Purkinje cell (primary cell): ENCODE measurements around the gene LRFN3. TPM values are rescaled to one million over a fixed set of nuclear protein-coding genes. Genes with fewer than 3 reads are reported as not detected.

Source experiments
- polyA plus RNA-seq: library from polyadenylated mRNA; unstranded; fragments of >200 nt; fragmentation: Nextera tagmentation; gene quantifications from 2 replicates; pipeline ENCODE4 v1.2.1, GENCODE V29; 2014

Gene LRFN3
- 0.15 and 0.60 TPM in 2 replicates for polyA plus RNA-seq

GRCh38 chr19:35935911-35936737 is at the start of gene LRFN3:
LRFN3 (plus strand) TSS chr19:35936374; CDS start chr19:35939426, 3,052 bp downstream.

DNA sequence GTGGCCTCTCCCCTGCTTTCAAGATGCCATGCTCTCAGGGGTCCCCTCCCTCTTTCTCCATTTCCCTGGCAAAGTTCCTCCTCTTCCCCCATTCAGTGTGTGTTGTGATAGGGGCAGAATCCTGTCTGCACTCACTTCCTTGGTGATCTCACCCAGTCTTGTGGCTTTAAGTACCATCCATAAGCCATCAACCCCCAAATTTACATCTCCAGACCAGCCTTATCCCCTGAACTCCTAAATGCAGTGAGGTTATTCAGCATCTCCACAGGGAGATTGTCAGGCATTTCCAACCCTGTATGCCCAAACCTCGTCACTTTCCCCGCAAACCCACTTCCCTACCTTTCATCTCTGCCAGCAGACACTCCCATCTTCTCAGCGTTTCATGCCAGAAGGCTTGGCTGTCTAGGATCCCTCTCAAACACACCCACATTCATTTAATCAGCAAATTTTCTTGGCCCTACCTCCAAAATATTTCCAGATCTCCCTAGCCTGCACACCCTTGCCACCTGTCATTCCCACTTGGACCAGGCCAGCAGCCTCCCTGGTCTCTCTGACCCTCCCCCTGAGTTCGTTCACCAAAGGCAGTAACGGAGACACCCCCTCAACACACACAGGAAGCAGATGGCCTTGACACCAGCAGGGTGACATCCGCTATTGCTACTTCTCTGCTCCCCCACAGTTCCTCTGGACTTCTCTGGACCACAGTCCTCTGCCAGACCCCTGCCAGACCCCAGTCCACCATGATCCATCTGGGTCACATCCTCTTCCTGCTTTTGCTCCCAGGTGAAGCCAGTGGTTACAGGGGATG is 34.1 kb upstream of the LRFN3 start, which contains the start of gene HCST:
Gene HCST, plus strand, starts transcription at position 676 of the 808 bp plus-strand sequence. Its CDS starts 65 bp downstream, at position 741.

GRCh38 chr19:35908010-35908441 is 28.1 kb upstream of the LRFN3 start, which contains the start of gene TYROBP:
TYROBP (minus strand) TSS chr19:35908295; CDS start chr19:35908228, 67 bp downstream.

Other genes with a start within 250 kb of the LRFN3 start
- not detected in 2 replicates for gene ZBTB32, start 231.8 kb upstream of the LRFN3 start, polyA plus RNA-seq
- 1.0 and 1.8 TPM in 2 replicates for gene KMT2B, start 218.4 kb upstream of the LRFN3 start, polyA plus RNA-seq
- 1.0 and 4.9 TPM in 2 replicates for gene IGFLR1, start 193.9 kb upstream of the LRFN3 start, polyA plus RNA-seq
- 69.6 and 75.0 TPM in 2 replicates for gene U2AF1L4, start 191.0 kb upstream of the LRFN3 start, polyA plus RNA-seq
- gene PSENEN, start 190.7 kb upstream of the LRFN3 start, polyA plus RNA-seq, result 311 and 383 TPM in 2 replicates
- 4.6 and 8.3 TPM in 2 replicates for gene LIN37, start 187.8 kb upstream of the LRFN3 start, polyA plus RNA-seq
- 0.50 TPM in 1 of 2 replicates, not detected in the other for gene HSPB6, start 179.3 kb upstream of the LRFN3 start, polyA plus RNA-seq
- gene PROSER3, start 178.2 kb upstream of the LRFN3 start, polyA plus RNA-seq, result 0.51 TPM in 1 of 2 replicates, not detected in the other
- 0.15 and 0.40 TPM in 2 replicates for gene ARHGAP33, start 160.8 kb upstream of the LRFN3 start, polyA plus RNA-seq
- not detected in 2 replicates for gene PRODH2, start 123.5 kb upstream of the LRFN3 start, polyA plus RNA-seq
- gene NPHS1, start 83.9 kb upstream of the LRFN3 start, polyA plus RNA-seq, result 0.08 TPM in 1 of 2 replicates, not detected in the other
- 1.1 TPM in 1 of 2 replicates, not detected in the other for gene KIRREL2, start 79.5 kb upstream of the LRFN3 start, polyA plus RNA-seq
- gene APLP1, start 67.8 kb upstream of the LRFN3 start, polyA plus RNA-seq, result 223 and 377 TPM in 2 replicates
- gene NFKBID, start 35.8 kb upstream of the LRFN3 start, polyA plus RNA-seq, result 1.5 and 1.8 TPM in 2 replicates
- 2.0 and 3.8 TPM in 2 replicates for gene HCST, start 33.8 kb upstream of the LRFN3 start, polyA plus RNA-seq
- gene TYROBP, start 28.1 kb upstream of the LRFN3 start, polyA plus RNA-seq, result 0.70 TPM in 1 of 2 replicates, not detected in the other
- gene SDHAF1, start 58.8 kb downstream of the LRFN3 start, polyA plus RNA-seq, result 6.4 and 14.1 TPM in 2 replicates
- gene SYNE4, start 72.4 kb downstream of the LRFN3 start, polyA plus RNA-seq, result 3.4 and 4.6 TPM in 2 replicates
- gene ALKBH6, start 77.8 kb downstream of the LRFN3 start, polyA plus RNA-seq, result 1.9 and 9.9 TPM in 2 replicates
- 34.3 and 46.5 TPM in 2 replicates for gene CLIP3, start 96.5 kb downstream of the LRFN3 start, polyA plus RNA-seq
- 1.3 and 2.7 TPM in 2 replicates for gene THAP8, start 117.9 kb downstream of the LRFN3 start, polyA plus RNA-seq
- 1.9 TPM in 1 of 2 replicates, not detected in the other for gene WDR62, start 118.5 kb downstream of the LRFN3 start, polyA plus RNA-seq
- not detected in 2 replicates for gene OVOL3, start 174.8 kb downstream of the LRFN3 start, polyA plus RNA-seq
- gene POLR2I, start 178.5 kb downstream of the LRFN3 start, polyA plus RNA-seq, result 314 and 340 TPM in 2 replicates
- 84.8 and 90.6 TPM in 2 replicates for gene TBCB, start 179.1 kb downstream of the LRFN3 start, polyA plus RNA-seq
- gene CAPNS1, start 203.7 kb downstream of the LRFN3 start, polyA plus RNA-seq, result 272 and 360 TPM in 2 replicates
- gene COX7A1, start 216.1 kb downstream of the LRFN3 start, polyA plus RNA-seq, result 639 and 665 TPM in 2 replicates